HG02943 (cell line): Measurements from ENCODE around the gene DIS3L2.

Experiments
- ATAC-seq: cut with Tn5 transposase; IDR thresholded peaks from one replicate; pipeline ENCODE4 v1.9.1; 2021; ENCODE audit warnings: mild to moderate bottlenecking, low read depth, moderate library complexity; ENCODE audit not compliant: unreplicated experiment

The DIS3L2 gene

GRCh38 chr2:231961349-231962166 lies at the start of gene DIS3L2:
Gene DIS3L2 (plus strand): TSS chr2:231961713. CDS start chr2:232014928, 53,215 bp downstream.
- peak; percentile 88 for ATAC-seq

- ATAC-seq: no peak
Observed at GRCh38 chr2:231914077-231914690, 47.3 kb upstream of the DIS3L2 start.

- ATAC-seq: no peak
Observed at GRCh38 chr2:231917280-231918066, 44.0 kb upstream of the DIS3L2 start.

GRCh38 chr2:231918501-231919330 lies 42.8 kb upstream of the DIS3L2 start:
- no peak for ATAC-seq

GRCh38 chr2:231919341-231920035 lies 42.0 kb upstream of the DIS3L2 start:
- ATAC-seq: no peak

- ATAC-seq: no peak
Observed at GRCh38 chr2:231920366-231920765, 41.1 kb upstream of the DIS3L2 start.

GRCh38 chr2:231920795-231921194 lies 40.7 kb upstream of the DIS3L2 start:
- no peak for ATAC-seq

GRCh38 chr2:231922311-231923009 lies 39.1 kb upstream of the DIS3L2 start:
- ATAC-seq: no peak

GRCh38 chr2:231923010-231923344 lies 38.5 kb upstream of the DIS3L2 start:
- no peak for ATAC-seq

- ATAC-seq: no peak
Observed at GRCh38 chr2:231923951-231924888, 37.3 kb upstream of the DIS3L2 start.

GRCh38 chr2:231924889-231925275 lies 36.6 kb upstream of the DIS3L2 start:
- ATAC-seq: no peak

- ATAC-seq: no peak
Observed at GRCh38 chr2:231925303-231926179, 36.0 kb upstream of the DIS3L2 start.

GRCh38 chr2:231926180-231926741 lies 35.3 kb upstream of the DIS3L2 start, which contains the start of gene NPPC:
Gene NPPC (minus strand): TSS chr2:231926396. CDS start chr2:231926249, 147 bp downstream.
- no peak for ATAC-seq

GRCh38 chr2:231926761-231927565 lies 34.5 kb upstream of the DIS3L2 start:
- no peak for ATAC-seq

- no peak for ATAC-seq
Observed at GRCh38 chr2:231927566-231927890, 34.0 kb upstream of the DIS3L2 start.

GRCh38 chr2:231928481-231928880 lies 33.0 kb upstream of the DIS3L2 start:
- no peak for ATAC-seq
